22Rv1 (cell line): Measurements from ENCODE around the gene GAS1.

Experiments
- ZFX ChIP-seq: fragments of 450-650 bp; IDR thresholded peaks from 2 replicates; pipeline ENCODE4 v1.6.1; 2017; ENCODE audit warnings: antibody characterized with exemption, borderline replicate concordance
- TF ChIP-seq, protein P1 (sequence below): fragments of 450-650 bp; IDR thresholded peaks from 2 replicates; pipeline ENCODE4 v1.5.1; 2017; ENCODE audit warnings: mild to moderate bottlenecking

DNA sequence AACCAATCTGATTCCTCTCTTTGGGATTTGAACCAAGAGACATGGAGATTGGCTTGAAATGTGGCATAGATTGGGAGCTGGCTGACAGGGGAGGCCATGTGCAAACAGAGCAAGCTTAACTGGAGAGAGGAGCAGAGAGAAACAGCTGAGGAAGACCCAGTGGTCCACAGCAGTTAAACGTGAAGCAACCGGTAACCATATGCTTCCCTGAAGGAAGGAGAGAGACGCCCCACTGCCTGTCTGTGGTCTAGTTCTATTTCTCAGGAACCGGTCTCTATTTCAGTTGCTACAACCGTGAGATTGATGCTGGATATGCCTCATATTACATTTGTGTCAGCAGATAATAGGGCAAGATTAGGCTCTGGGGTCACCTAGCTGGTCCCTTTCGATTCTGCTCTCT lies 13.6 kb upstream of the GAS1 start:
- TF ChIP-seq, protein P1, sequence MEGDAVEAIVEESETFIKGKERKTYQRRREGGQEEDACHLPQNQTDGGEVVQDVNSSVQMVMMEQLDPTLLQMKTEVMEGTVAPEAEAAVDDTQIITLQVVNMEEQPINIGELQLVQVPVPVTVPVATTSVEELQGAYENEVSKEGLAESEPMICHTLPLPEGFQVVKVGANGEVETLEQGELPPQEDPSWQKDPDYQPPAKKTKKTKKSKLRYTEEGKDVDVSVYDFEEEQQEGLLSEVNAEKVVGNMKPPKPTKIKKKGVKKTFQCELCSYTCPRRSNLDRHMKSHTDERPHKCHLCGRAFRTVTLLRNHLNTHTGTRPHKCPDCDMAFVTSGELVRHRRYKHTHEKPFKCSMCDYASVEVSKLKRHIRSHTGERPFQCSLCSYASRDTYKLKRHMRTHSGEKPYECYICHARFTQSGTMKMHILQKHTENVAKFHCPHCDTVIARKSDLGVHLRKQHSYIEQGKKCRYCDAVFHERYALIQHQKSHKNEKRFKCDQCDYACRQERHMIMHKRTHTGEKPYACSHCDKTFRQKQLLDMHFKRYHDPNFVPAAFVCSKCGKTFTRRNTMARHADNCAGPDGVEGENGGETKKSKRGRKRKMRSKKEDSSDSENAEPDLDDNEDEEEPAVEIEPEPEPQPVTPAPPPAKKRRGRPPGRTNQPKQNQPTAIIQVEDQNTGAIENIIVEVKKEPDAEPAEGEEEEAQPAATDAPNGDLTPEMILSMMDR = no peak
- TF ChIP-seq ZFX = no peak
